HTR-8/SVneo (cell line): ENCODE results near the gene PPTC7.
"Not testable (repeated sequence)": the region's sequence is repeated elsewhere in the genome, so short reads cannot be mapped to it uniquely, and the experiment has no call there.

Experiments used
- DNase-seq: peaks from one replicate; pipeline ENCODE4 v3.0.0; 2011; ENCODE audit warnings: low spot score, mixed read lengths; ENCODE audit not compliant: insufficient read length
- FAIRE-seq: peaks from 2 replicates; lab custom pipeline; 2011; peaks lifted over from hg19 to GRCh38; lab: Jason Lieb, UNC

PPTC7 gene, protein sequence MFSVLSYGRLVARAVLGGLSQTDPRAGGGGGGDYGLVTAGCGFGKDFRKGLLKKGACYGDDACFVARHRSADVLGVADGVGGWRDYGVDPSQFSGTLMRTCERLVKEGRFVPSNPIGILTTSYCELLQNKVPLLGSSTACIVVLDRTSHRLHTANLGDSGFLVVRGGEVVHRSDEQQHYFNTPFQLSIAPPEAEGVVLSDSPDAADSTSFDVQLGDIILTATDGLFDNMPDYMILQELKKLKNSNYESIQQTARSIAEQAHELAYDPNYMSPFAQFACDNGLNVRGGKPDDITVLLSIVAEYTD

DNA sequence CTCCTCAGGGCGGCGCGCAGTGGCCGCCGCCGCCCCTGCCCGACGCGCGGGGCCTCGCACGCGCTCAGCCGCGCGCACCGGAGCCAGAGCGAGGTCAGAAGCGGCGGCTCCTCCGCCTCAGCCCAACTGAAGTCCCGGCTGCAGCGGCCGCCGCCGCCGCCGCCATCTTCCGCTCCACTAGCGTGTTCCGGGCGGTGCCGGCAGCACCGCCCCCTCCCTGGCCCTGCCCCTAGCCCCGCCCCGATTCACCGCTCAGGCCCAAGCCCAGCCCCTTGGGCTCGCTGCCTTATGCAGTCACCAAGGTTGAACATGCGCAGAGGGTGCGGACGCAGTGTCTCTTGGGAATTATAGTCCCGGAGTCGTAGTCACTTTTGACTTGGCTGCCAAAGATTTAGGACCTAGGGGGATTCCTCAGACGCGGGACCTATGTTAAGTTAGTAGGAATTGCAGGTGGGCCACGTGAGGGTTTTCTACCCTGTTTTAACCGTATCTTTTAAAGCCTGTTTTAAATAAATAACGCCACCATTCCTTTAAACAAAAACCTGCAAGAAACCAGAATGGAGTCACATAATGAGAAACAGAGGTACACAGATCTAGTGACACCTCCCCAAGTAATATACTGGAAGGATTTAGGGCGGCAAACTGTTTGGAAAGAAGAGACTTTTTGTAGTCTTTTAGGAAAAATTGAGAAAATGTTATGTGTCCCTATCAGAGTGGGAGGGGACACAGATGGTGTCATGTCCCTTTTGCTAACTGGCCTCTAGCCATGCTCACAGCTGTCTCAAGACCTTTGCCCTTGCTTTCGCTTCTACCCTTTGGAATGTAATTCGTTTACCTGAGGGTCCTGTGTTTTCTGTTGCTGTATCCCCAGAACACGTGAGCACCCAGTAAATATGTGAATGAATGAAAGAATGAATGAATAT is at the start of gene PPTC7:
Gene PPTC7 (minus strand): TSS at position 182 of the 923 bp plus-strand sequence. CDS start 287 bp downstream, outside the sequence.
- peak; percentile 94 for DNase-seq
- FAIRE-seq = peak; percentile 42

DNA sequence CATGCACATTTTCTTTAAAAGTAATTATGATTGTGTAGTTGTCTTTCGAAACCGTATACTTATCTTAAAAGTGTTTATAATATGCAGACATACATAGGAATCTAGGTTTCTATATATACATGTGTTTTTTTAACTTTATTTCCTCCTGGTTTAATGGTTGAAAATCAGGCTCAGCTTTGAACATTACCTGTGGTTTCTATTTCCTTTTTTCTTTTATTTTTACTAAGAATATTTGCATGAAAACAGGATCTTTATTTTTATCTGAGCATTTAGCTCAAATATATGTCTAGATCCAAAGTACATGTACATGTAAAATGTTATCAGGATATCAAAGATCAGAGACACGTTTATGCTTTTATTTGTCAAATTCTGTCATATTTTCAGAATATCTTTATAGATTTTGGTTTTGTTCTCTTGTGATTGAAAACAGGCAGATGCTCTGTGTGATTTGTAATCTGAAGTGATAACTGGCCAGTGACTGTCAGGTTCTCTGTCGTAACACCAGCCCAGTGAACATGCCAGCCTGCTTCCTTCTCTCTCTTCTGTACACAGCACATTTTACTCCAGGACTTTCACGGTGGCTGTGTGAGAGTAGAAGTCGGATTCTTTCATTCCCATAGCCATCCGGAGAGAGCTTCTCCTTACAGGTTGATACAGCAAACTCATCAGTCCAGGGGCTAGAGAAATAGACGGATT is 44.5 kb upstream of the PPTC7 start:
- FAIRE-seq (no peak), DNase-seq (no peak)

- DNase-seq = no peak
- no peak for FAIRE-seq
These were observed 39.5 kb upstream of the PPTC7 start for GRCh38 chr12:110622582-110622981.

DNA sequence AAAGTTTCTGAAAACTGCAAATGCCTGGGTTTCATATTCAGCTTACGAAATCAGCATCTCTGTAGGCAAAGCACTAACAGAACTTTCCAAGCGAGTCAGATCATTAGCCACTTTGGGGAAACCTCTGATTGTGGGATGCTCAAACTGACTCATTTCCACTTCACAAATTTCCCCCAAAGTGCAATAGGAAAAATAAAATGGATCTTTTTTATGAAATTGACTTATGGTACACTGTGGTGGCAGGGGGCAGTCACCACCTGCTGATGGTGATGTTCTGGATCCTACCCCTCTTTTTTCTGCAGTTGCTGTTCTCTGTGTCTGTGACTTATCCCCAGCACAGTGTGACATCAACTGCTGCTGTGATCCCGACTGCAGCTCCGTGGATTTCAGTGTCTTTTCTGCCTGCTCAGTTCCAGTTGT is 36.4 kb upstream of the PPTC7 start:
- FAIRE-seq (no peak), DNase-seq (no peak)

DNA sequence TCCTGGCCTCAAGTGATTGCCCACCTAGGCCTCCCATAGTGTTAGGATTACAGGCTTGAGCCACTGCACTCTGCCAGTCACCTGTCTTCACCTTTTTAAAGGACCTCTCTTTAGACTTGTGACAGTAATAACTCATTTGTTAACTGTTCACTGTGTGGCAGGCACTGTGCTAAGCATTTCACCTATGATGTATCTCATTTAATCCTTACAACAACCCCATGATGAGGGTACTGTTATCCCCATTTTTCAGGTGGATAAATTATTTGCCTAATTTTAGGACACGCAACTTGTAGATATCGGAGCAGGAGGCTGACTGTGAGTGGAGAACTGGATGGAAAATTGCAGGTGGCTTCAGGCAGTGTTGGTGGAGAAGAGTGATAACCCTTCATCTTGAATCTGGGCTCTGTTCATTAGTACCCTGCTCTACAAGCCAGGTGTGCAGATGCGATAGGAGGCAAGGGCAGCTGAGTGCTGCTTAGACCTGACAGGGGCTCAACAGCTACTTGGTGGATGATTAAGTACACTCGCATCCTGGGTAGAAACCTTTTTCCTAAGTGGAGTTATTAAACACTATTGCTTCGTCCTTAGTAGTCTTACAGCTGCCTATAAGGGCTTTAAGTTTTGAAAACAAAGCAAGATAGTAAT is 33.5 kb upstream of the PPTC7 start:
- DNase-seq (no peak), FAIRE-seq (no peak)

- FAIRE-seq (no peak), DNase-seq (no peak)
These were observed 32.1 kb upstream of the PPTC7 start for GRCh38 chr12:110615171-110615570.

DNA sequence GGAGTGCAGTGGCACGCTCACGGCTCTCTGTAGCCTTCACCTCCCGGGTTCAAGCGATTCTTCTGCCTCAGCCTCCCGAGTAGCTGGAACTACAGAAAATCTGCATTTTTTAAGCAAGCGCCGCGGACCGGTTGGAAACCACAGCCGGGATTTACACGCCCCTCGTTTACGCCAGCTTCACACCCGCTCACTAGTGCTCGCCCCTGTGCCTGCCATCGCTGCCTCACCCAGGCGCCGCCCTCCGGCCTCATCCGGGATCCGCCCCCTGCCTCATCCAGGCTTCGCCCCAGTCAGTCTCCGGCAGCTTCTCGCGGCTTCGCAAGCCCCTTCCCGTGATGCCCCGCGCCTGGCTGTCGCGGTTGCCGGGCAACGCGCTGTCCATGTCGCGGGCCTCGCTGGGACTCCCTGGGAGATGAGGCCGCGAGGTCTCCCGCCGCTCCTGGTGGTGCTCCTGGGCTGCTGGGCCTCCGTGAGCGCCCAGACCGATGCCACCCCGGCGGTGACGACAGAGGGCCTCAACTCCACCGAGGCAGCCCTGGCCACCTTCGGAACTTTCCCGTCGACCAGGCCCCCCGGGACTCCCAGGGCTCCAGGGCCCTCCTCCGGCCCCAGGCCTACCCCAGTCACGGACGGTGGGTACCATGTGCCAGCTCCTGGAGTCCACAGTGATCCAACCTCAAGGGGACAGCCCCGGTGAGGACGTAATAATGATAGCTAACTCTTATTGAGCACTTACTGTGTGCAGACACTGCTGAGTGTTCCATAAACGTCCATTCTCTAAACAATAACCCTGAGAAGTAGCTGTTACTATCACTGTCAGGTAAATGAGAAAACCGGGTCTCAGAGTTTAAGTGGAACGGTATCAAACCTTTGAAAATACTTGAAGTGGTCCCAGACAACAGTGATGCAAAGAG is 30.9 kb upstream of the PPTC7 start, which contains the start of gene TCTN1:
Gene TCTN1 (plus strand): TSS at position 359 of the 914 bp plus-strand sequence. CDS start 54 bp downstream, at position 413.
- FAIRE-seq (peak; percentile 96), DNase-seq (peak; percentile 98)

DNA sequence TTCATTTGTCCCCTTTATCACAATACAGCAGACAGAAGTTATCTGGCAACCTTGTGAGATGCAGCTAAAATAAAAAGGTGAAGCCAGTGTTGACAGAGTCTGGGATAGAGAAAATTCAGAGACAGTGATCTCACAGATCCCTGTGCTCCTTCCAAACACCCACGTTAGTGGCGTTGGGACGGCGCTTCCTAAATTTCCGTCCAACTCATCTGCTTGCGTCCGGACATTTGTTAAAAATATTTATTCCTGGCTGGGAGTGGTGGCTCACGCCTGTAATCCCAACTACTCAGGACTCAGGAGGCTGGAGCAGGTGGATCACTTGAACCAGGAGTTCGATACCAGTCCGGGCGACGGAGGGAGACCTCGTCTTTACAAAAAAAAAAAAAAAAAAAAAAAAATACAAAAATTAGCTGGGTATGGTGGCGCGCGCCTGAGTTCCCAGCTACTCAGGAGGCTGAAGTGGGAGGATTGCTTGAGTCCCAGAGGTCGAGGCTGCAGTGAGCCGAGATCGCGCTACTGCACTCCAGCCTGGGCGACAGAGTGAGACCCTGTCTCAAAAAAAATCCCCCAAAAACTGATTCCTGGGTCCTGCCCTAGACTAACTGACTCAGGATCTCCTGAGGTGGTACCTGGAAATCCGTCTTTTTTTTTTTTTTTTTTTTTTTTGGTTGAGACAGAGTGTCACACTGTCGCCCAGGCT is 30.1 kb upstream of the PPTC7 start:
- no peak for FAIRE-seq

GRCh38 chr12:110606253-110606611 is 23.1 kb upstream of the PPTC7 start:
- FAIRE-seq = no peak
- no peak for DNase-seq

More for the DNA sequence above, 30.1 kb upstream of the PPTC7 start:
- DNase-seq = no peak

DNA sequence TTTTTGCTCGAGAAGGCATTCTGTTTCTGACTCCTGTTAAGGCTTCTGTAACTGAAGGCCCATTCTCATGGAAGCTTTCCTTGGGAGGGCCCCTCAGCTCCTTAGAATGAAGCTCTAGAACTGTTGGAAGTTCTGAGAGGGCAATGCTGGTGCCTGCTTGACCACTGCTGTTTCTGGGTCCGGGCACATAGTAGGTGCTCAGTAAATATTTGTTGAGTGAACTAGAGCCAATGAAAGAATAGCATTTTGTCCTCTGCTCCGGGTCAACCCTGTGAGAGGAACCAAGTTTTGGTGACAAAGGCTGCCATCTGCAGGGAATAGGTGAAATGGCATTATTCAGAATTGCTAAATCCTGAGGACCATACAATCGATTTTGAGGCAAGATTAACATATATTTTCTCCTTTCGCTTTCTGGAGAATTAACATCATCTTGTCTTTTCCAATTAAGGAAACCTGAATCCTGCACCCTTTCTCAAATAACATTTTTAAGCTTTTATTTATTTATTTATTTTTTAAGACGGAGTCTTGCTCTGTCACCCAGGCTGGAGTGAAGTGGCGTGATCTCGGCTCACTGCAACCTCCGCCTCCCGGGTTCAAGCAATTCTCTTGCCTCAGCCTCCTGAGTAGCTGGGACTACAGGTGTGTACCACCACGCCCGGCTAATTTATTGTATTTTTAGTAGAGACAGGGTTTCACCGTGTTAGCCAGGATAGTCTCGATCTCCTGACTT is 19.1 kb upstream of the PPTC7 start:
- peak; percentile 74 for DNase-seq
- FAIRE-seq = not testable (repeated sequence)

DNA sequence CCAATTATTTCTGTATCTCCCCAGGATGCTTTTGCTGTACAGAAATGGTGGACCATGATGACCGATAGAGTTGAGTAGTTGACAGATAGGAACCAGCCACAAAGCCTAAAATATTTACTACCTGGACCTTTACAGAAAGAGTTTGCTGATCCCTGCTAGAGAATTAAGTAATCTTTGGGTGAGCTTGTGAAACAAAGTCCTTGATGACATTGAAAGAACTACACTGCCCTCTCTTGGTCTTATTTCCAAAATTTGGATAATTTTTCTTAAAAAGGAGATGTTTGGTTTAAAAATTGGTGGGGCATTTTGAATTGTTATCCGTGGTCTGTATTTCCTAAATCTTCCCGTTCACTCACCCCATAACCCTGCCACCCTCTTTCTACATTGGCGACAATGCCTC is 17.1 kb upstream of the PPTC7 start:
- FAIRE-seq (no peak), DNase-seq (no peak)

GRCh38 chr12:110599334-110599733 is 16.2 kb upstream of the PPTC7 start:
- FAIRE-seq (no peak), DNase-seq (no peak)

DNA sequence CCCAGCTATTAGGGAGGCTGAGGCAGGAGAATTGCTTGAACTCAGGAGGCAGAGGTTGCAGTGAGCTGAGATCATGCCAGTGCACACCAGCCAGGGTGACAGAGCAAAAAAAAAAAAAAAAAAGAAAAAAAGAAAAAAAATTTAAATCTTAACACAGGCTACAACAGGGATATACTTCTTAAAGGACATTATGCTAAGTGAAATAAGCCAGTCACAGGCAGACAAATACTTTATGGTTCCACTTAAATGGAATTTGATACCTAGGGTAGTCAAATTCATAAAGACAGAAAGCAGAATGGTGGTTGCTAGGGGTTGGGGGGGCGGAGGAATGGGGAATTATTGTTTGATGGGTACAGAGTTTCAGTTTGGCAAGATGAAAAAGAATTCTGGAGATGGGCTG is 14.8 kb upstream of the PPTC7 start:
- DNase-seq (no peak), FAIRE-seq (no peak)

DNA sequence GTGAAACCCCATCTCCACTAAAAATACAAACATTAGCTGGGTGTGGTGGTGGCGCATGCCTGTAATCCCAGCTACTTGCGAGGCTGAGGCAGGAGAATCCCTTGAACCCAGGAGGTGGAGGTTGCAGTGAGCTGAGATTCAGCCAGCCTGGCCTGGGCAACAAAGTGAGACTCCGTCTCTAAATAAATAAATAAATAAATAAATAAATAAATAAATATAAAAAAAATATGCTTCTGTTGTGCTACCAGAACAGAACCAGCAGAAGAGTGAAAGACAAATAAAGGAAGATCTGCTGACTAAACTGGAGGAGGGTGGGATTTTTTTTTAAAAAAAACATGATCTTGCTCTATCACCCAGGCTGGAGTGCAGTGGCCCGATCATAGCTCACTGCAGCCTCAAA is 9.8 kb upstream of the PPTC7 start:
- not testable (repeated sequence) for DNase-seq, FAIRE-seq

GRCh38 chr12:110592078-110592477 is 9.0 kb upstream of the PPTC7 start:
- FAIRE-seq = no peak
- no peak for DNase-seq

DNA sequence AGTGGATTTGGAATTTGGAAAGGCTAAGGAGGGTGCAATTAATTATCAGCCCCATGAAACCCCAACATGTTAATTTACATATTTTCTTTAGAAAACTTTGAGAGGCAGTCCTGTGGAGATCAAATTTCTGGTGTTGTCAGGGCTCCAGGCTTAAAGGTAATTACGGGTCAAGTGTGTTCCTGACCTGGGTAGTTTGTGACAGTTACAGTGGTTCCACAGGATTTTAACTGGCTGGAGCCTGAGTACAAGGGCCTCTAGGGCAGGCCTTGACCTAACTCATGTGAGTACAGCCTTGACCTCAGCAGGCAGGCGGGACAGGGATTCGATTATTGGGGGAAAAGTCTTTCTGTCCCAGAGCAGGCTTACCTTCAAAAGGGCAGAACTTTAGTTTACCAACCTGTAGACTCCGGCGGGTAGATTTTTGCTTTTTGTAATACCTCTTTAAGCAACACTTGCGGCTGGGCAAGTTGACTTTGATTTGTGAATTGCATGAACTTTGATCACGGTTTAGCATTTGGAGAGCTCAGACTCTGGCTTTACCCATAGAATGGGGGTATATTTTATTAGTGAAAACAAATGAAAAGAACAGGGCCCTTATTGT is 8.4 kb upstream of the PPTC7 start:
- FAIRE-seq (no peak), DNase-seq (no peak)

GRCh38 chr12:110590806-110591326 is 7.7 kb upstream of the PPTC7 start:
- no peak for DNase-seq

More at GRCh38 chr12:110590806-110591326, 7.7 kb upstream of the PPTC7 start:
- no peak for FAIRE-seq
